ENCODE data around the gene RNASE12. TPM values are rescaled to one million over a fixed set of nuclear protein-coding genes. Genes with fewer than 3 reads are reported as not detected.

The RNASE12 gene
- total RNA-seq, 2 experiments from 2014 or later = not detected

DNA sequence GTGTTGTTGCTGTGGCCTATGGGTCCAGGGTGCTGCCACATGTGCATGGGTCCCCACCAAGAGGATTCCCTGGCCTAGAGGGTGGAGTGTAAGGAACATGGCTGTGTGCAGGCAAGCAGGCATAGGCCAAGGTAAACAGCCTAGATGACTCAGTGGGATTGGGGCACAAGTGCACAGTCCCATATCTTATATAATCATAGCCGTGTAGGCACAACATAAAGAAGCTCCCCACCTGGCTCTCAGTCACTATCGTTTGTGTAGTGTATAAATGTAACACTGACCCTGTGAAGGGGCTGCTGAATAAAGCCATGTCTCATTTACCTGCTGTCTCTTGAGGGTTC is 15.7 kb upstream of the RNASE12 start:
- no peak overlapping the region for H3K27ac Mint-ChIP-seq

DNA sequence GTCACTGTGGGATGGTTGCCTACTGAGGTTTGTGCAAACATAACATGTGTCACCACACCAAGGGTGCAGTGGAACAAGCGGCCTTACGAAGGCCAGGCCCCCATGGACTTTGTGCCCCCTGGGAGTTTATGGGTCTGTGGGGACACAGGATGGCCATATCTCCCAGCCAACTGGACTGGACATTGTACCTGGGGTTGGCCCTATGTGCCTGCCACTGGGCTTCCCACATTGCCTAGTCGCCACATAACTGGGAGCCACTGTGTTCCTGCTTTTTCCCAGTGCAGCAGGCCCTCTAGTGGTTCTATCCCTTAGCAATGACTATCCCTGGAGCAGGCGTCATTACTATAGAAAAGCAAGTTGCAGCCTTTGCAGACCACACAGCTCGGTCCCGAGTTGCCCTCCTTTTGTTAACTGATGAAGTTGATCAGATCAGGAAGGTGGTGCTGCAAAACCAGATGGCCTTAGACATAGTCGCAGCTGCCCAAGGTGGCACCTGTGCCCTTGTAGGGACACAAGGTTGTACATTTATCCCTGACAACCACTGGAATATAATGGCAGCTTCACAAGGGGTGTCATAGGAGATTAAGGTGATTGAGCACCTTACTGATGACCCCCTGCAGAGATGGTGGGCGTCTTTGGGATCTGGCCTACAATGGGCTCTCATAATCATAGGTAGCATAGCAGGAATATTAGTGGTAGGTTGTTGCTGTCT is 15.2 kb upstream of the RNASE12 start:
- no peak overlapping the region for H3K4me3 Mint-ChIP-seq
- intact Hi-C loops (cut with DNase I, micrococcal nuclease) = loop anchor here in 1 of 2 experiments (5.0 kb wide), 1 partner anchor 154 kb away; the partner anchor contains the start of gene OSGEP
- H3K4me3 ChIP-seq (ENCODE audit: low read length) = no peak overlapping the region
- H3K27me3 ChIP-seq (ENCODE audit: control insufficient read depth in 1 of 2, insufficient read depth in 2 of 2, low read length in 2 of 2) = no peaks in the 10 kb centered on the region
- TF ChIP-seq, protein P1, sequence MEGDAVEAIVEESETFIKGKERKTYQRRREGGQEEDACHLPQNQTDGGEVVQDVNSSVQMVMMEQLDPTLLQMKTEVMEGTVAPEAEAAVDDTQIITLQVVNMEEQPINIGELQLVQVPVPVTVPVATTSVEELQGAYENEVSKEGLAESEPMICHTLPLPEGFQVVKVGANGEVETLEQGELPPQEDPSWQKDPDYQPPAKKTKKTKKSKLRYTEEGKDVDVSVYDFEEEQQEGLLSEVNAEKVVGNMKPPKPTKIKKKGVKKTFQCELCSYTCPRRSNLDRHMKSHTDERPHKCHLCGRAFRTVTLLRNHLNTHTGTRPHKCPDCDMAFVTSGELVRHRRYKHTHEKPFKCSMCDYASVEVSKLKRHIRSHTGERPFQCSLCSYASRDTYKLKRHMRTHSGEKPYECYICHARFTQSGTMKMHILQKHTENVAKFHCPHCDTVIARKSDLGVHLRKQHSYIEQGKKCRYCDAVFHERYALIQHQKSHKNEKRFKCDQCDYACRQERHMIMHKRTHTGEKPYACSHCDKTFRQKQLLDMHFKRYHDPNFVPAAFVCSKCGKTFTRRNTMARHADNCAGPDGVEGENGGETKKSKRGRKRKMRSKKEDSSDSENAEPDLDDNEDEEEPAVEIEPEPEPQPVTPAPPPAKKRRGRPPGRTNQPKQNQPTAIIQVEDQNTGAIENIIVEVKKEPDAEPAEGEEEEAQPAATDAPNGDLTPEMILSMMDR (IDR thresholded peaks at IDR 0.05) = no peak
- H3K27ac ChIP-seq (ENCODE audit: low read depth in 1 of 2, low read length in 2 of 2) = no peak overlapping the region
- no peaks in the 10 kb centered on the region for H3K36me3 Mint-ChIP-seq (ENCODE audit: low read depth)
- DNase-seq = no peak
- ChIA-PET CTCF (interaction anchor here (0.5 to 0.9 kb wide), 2 partner anchors 109 to 279 kb away, joined by 3 to 4 read pairs; no protein-coding TSS in a partner anchor), POLR2A (interaction anchor here (1.5 kb wide), 1 partner anchor 279 kb away, joined by 3 read pairs; no protein-coding TSS in a partner anchor)
- no peaks in the 10 kb centered on the region for H3K27me3 Mint-ChIP-seq
- no peaks in the 10 kb centered on the region for H3K4me1 Mint-ChIP-seq (ENCODE audit: low read depth)
- H3K36me3 ChIP-seq (ENCODE audit: insufficient read depth, low read length) = no peaks in the 10 kb centered on the region
- H3K9me3 ChIP-seq (ENCODE audit: control insufficient read depth in 1 of 2, insufficient read depth in 1 of 2, low read length in 2 of 2) = no peaks in the 10 kb centered on the region
- no peak for ATAC-seq (ENCODE audit: poor library complexity)
- H3K9me3 Mint-ChIP-seq = no peaks in the 10 kb centered on the region
- no peak overlapping the region for H3K27ac Mint-ChIP-seq
- H3K4me1 ChIP-seq (ENCODE audit: insufficient read depth, low read length) = peaks cover 15% of the 10 kb centered on the region

More for the DNA sequence above, 15.7 kb upstream of the RNASE12 start:
- no peak overlapping the region for H3K4me3 ChIP-seq (ENCODE audit: low read length)
- intact Hi-C loops (cut with DNase I, micrococcal nuclease) = loop anchor here in 1 of 2 experiments (5.0 kb wide), 1 partner anchor 155 kb away; the partner anchor contains the start of gene OSGEP
- H3K4me1 ChIP-seq (ENCODE audit: insufficient read depth, low read length) = peaks cover 15% of the 10 kb centered on the region
- ChIA-PET POLR2A (interaction anchor here (1.5 kb wide), 1 partner anchor 279 kb away, joined by 3 read pairs; no protein-coding TSS in a partner anchor), CTCF (interaction anchor here (0.8 to 0.9 kb wide), 2 partner anchors 84 to 280 kb away, joined by 3 read pairs; no protein-coding TSS in a partner anchor)
- ATAC-seq (ENCODE audit: poor library complexity) = no peak
- H3K36me3 ChIP-seq (ENCODE audit: insufficient read depth, low read length) = no peaks in the 10 kb centered on the region
- no peaks in the 10 kb centered on the region for H3K9me3 Mint-ChIP-seq
- H3K4me3 Mint-ChIP-seq = no peak overlapping the region
- no peaks in the 10 kb centered on the region for H3K4me1 Mint-ChIP-seq (ENCODE audit: low read depth)
- no peak overlapping the region for H3K27ac ChIP-seq (ENCODE audit: low read depth in 1 of 2, low read length in 2 of 2)
- H3K9me3 ChIP-seq (ENCODE audit: control insufficient read depth in 1 of 2, insufficient read depth in 1 of 2, low read length in 2 of 2) = no peaks in the 10 kb centered on the region
- H3K27me3 ChIP-seq (ENCODE audit: control insufficient read depth in 1 of 2, insufficient read depth in 2 of 2, low read length in 2 of 2) = no peaks in the 10 kb centered on the region
- DNase-seq = no peak
- H3K27me3 Mint-ChIP-seq = no peaks in the 10 kb centered on the region
- H3K36me3 Mint-ChIP-seq (ENCODE audit: low read depth) = no peaks in the 10 kb centered on the region
- TF ChIP-seq, protein P1 (IDR thresholded peaks at IDR 0.05) = no peak

DNA sequence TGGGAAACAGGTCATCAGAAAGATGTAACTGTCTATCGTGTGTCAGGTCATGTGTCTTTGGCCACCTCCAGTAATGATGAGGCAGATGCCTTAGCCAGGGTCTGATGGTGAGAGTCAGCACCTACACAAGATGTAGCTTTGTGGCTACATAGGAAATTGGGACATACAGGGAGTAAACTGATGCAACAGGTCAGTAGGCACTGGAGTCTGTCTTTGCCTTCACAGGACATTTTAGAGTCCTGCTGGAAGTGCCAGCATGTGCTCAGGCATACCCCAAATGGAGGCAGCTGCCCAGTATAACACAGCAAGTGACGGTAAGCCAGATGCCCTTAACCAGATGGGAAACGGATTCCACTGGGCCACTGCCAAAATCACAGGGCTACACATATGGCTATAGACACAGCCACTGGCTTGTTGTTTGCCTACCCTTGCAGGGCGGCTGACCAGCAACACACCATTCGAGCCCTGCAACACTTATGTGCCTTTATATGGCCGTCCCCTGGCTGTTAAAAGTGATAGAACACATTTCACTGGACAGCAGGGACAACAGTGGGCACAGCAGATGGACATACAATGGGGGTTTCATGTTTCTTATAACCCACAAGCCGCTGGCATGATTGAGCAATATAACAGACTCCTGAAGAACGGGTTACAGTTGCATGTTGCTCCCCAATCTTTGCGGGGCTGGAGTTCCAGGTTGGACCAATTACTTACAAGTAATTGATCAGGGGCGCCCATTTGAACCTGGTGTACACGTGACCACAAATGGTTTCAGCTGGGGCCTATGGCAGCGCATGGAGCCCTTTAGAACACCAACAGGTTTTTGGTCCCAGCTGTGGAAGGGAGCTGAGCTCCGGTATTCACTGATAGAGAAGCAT is 12.9 kb upstream of the RNASE12 start:
- POLR2A ChIA-PET = no interaction called here
- Mint-ChIP-seq H3K27ac (no peak overlapping the region), H3K9me3 (no peaks in the 10 kb centered on the region), H3K4me1 (ENCODE audit: low read depth) (no peaks in the 10 kb centered on the region), H3K27me3 (no peaks in the 10 kb centered on the region), H3K36me3 (ENCODE audit: low read depth) (no peaks in the 10 kb centered on the region), H3K4me3 (no peak overlapping the region)
- H3K9me3 ChIP-seq (ENCODE audit: control insufficient read depth in 1 of 2, insufficient read depth in 1 of 2, low read length in 2 of 2) = no peaks in the 10 kb centered on the region
- intact Hi-C loops (cut with DNase I, micrococcal nuclease) = no loop called here
- no peaks in the 10 kb centered on the region for H3K27me3 ChIP-seq (ENCODE audit: control insufficient read depth in 1 of 2, insufficient read depth in 2 of 2, low read length in 2 of 2)
- H3K4me3 ChIP-seq (ENCODE audit: low read length) = no peak overlapping the region
- DNase-seq (no peak), ATAC-seq (ENCODE audit: poor library complexity) (no peak)
- TF ChIP-seq, protein P1 (IDR thresholded peaks at IDR 0.05) = no peak
- H3K36me3 ChIP-seq (ENCODE audit: insufficient read depth, low read length) = no peaks in the 10 kb centered on the region
- CTCF ChIA-PET = no interaction called here
- no peak overlapping the region for H3K27ac ChIP-seq (ENCODE audit: low read depth in 1 of 2, low read length in 2 of 2)
- H3K4me1 ChIP-seq (ENCODE audit: insufficient read depth, low read length) = no peaks in the 10 kb centered on the region
